Hepatocyte (in vitro differentiated cells): ENCODE measurements around the gene SERPINH1. TPM values are rescaled to one million over a fixed set of nuclear protein-coding genes. Genes with fewer than 3 reads are reported as not detected.
A peak's percentile ranks its signal among the peaks of the same experiment; 100 is the strongest.

Experiments used
- DNase-seq: peaks from one replicate; pipeline ENCODE4 v3.0.0-alpha.2; 2016; ENCODE audit warnings: low spot score
- H2AFZ ChIP-seq: fragments of 200-600 bp; sonication (generic); 2 replicates; pipeline ENCODE4 v1.6.0; 2016; ENCODE audit warnings: antibody characterized with exemption, mild to moderate bottlenecking
- H3K27ac ChIP-seq: fragments of 200-600 bp; sonication (generic); 2 replicates; pipeline ENCODE4 v1.5.1; 2016; ENCODE audit warnings: mild to moderate bottlenecking
- H3K27me3 ChIP-seq: fragments of 200-600 bp; sonication (generic); 2 replicates; pipeline ENCODE4 v1.6.1; 2016
- H3K36me3 ChIP-seq: fragments of 200-600 bp; sonication (generic); replicated peaks from 2 replicates; pipeline ENCODE4 v1.5.1; 2016; ENCODE audit warnings: low read depth; ENCODE audit not compliant: insufficient read depth
- H3K4me1 ChIP-seq: fragments of 200-600 bp; sonication (generic); 2 replicates; pipeline ENCODE4 v1.5.1; 2016; ENCODE audit warnings: mild to moderate bottlenecking, moderate library complexity; ENCODE audit not compliant: insufficient read depth
- H3K4me2 ChIP-seq: fragments of 200-600 bp; sonication (generic); 2 replicates; pipeline ENCODE4 v1.6.0; 2016
- H3K4me3 ChIP-seq: fragments of 200-600 bp; sonication (generic); 2 replicates; pipeline ENCODE4 v1.5.1; 2016; ENCODE audit warnings: mild to moderate bottlenecking
- H3K79me2 ChIP-seq: fragments of 200-600 bp; sonication (generic); 2 replicates; pipeline ENCODE4 v1.6.0; 2017; ENCODE audit warnings: mild to moderate bottlenecking
- H3K9me2 ChIP-seq: fragments of 200-600 bp; sonication (generic); replicated peaks from 2 replicates; pipeline ENCODE4 v1.6.0; 2017; ENCODE audit warnings: mild to moderate bottlenecking; ENCODE audit not compliant: insufficient read depth
- H3K9me3 ChIP-seq: fragments of 200-600 bp; sonication (generic); 2 replicates; pipeline ENCODE4 v1.5.1; 2016; ENCODE audit warnings: low read depth, mild to moderate bottlenecking
- H4K20me1 ChIP-seq: fragments of 200-600 bp; sonication (generic); 2 replicates; pipeline ENCODE4 v1.6.0; 2016; ENCODE audit warnings: mild to moderate bottlenecking; ENCODE audit not compliant: insufficient read depth, poor library complexity, severe bottlenecking
- EZH2 ChIP-seq: fragments of 200-600 bp; sonication (generic); IDR thresholded peaks from 2 replicates; pipeline ENCODE4 v1.6.1; 2016; ENCODE audit warnings: antibody characterized with exemption, mild to moderate bottlenecking, borderline replicate concordance
- EZH2phosphoT487 ChIP-seq: fragments of 200-600 bp; sonication (generic); IDR thresholded peaks from one replicate; pipeline ENCODE4 v1.6.1; 2018; ENCODE audit warnings: antibody characterized with exemption, mild to moderate bottlenecking, low read depth, moderate library complexity; ENCODE audit not compliant: unreplicated experiment, severe bottlenecking
- WGBS: methylation state at CpG from one replicate; pipeline ENCODE4 v1.1.6; 2016; ENCODE audit warnings: low lambda C conversion rate; ENCODE audit errors: missing lambda C conversion rate; 5-methylcytosine and 5-hydroxymethylcytosine counted together
- polyA plus RNA-seq: library from polyadenylated mRNA; unstranded; fragments of >200 nt; fragmentation: Nextera tagmentation; extraction: Ambion mirVana; gene quantifications from 2 replicates; pipeline ENCODE4 v1.2.1, GENCODE V29; 2016
- total RNA-seq: library from RNA; depleted of rRNA; stranded (reverse); fragments of >200 nt; gene quantifications from 2 replicates; pipeline ENCODE4 v1.2.3, GENCODE V29; 2014
- TF ChIP-seq, protein P1 (sequence below): fragments of 200-600 bp; sonication (generic); IDR thresholded peaks from 2 replicates; pipeline ENCODE4 v1.5.1; 2016; ENCODE audit warnings: antibody characterized with exemption, mild to moderate bottlenecking; ENCODE audit not compliant: poor library complexity

The SERPINH1 gene
- total and polyA plus RNA-seq, 2 experiments from 2014 or later: 479 to 805 TPM

DNA sequence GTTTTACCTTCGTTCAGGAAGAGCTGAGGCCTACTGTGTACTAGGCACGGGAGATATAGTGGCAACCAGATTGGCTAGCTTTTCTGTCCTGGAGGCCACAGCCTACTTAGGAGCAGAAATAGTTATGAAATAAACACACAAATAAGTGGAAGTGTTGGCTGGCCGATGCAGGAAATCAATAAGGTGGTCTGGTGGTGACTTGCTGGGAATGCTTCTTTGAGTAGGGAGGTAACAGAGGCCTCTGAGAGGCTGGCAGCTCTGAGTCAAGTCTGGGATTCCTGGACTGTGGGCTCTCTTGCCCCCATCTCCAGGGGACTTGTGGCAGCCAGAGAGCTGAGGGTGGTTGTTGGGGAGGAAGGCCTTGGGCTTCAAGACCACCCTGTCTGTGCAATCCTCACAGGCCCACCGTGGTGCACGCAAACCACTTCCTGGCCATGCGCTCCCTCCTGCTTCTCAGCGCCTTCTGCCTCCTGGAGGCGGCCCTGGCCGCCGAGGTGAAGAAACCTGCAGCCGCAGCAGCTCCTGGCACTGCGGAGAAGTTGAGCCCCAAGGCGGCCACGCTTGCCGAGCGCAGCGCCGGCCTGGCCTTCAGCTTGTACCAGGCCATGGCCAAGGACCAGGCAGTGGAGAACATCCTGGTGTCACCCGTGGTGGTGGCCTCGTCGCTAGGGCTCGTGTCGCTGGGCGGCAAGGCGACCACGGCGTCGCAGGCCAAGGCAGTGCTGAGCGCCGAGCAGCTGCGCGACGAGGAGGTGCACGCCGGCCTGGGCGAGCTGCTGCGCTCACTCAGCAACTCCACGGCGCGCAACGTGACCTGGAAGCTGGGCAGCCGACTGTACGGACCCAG, 4.1 kb downstream of the SERPINH1 start:
- Histone ChIP-seq H3K9me3 (no peaks in the 10 kb centered on the region), H3K4me2 (peak overlapping the region; percentile 92), H3K36me3 (no peaks in the 10 kb centered on the region), H3K27me3 (no peaks in the 10 kb centered on the region), H3K79me2 (peaks cover 75% of the 10 kb centered on the region), H3K9me2 (no peaks in the 10 kb centered on the region), H4K20me1 (peaks cover 57% of the 10 kb centered on the region), H2AFZ (no peak overlapping the region), H3K27ac (peak overlapping the region; percentile 99), H3K4me3 (no peak overlapping the region), H3K4me1 (peaks cover 29% of the 10 kb centered on the region)
- DNase-seq: no peak
- TF ChIP-seq EZH2 (no peak), EZH2phosphoT487 (no peak)
- TF ChIP-seq, protein P1, sequence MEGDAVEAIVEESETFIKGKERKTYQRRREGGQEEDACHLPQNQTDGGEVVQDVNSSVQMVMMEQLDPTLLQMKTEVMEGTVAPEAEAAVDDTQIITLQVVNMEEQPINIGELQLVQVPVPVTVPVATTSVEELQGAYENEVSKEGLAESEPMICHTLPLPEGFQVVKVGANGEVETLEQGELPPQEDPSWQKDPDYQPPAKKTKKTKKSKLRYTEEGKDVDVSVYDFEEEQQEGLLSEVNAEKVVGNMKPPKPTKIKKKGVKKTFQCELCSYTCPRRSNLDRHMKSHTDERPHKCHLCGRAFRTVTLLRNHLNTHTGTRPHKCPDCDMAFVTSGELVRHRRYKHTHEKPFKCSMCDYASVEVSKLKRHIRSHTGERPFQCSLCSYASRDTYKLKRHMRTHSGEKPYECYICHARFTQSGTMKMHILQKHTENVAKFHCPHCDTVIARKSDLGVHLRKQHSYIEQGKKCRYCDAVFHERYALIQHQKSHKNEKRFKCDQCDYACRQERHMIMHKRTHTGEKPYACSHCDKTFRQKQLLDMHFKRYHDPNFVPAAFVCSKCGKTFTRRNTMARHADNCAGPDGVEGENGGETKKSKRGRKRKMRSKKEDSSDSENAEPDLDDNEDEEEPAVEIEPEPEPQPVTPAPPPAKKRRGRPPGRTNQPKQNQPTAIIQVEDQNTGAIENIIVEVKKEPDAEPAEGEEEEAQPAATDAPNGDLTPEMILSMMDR: no peak
- 92% methylated on average over 43 of the region's 43 CpGs for WGBS

GRCh38 chr11:75566763-75567279, 4.8 kb downstream of the SERPINH1 start:
- DNase-seq: no peak
- Histone ChIP-seq H3K4me1 (peaks cover 23% of the 10 kb centered on the region), H3K79me2 (peaks cover 75% of the 10 kb centered on the region), H3K27me3 (no peaks in the 10 kb centered on the region), H3K36me3 (no peaks in the 10 kb centered on the region), H3K4me3 (no peak overlapping the region), H3K9me3 (no peaks in the 10 kb centered on the region), H3K4me2 (peak overlapping the region; percentile 92), H2AFZ (no peak overlapping the region), H4K20me1 (peaks cover 57% of the 10 kb centered on the region), H3K27ac (no peak overlapping the region), H3K9me2 (no peaks in the 10 kb centered on the region)
- WGBS: 99% methylated on average over 31 of the region's 34 CpGs
- no peak for TF ChIP-seq EZH2phosphoT487
- no peak for TF ChIP-seq EZH2
- TF ChIP-seq, protein P1: no peak

DNA sequence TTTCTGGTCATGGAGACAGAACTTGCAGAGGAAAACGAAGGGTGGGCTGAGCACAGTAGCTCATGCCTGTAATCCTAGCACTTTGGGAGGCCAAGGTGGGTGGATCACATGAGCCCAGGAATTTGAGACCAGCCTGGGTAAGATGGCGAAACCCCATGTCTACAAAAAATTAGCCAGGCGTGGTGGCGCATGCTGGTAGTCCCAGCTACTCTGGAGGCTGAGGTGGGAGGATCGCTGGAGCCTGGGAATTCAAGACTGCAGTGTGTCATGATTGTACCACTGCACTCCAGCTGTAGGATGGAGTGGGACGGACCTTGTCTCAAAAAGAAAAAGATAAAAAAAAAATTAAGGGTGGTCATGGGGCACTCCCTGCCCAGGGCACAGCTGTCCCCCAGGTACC, 5.9 kb downstream of the SERPINH1 start:
- Histone ChIP-seq H3K4me3 (no peak overlapping the region), H4K20me1 (peaks cover 57% of the 10 kb centered on the region), H3K9me3 (no peaks in the 10 kb centered on the region), H2AFZ (no peak overlapping the region), H3K79me2 (peaks cover 68% of the 10 kb centered on the region), H3K4me2 (no peak overlapping the region), H3K27me3 (no peaks in the 10 kb centered on the region), H3K9me2 (no peaks in the 10 kb centered on the region), H3K36me3 (no peaks in the 10 kb centered on the region), H3K27ac (no peak overlapping the region), H3K4me1 (peaks cover 23% of the 10 kb centered on the region)
- WGBS: 98% methylated on average over 6 of the region's 6 CpGs
- TF ChIP-seq, protein P1: no peak
- TF ChIP-seq EZH2phosphoT487 (no peak), EZH2 (no peak)
- no peak for DNase-seq
